HAP-1 (cell line): Measurements from ENCODE around the gene IL17RE.
"Not testable (repeated sequence)": the region's sequence is repeated elsewhere in the genome, so short reads cannot be mapped to it uniquely, and the experiment has no call there.

Experiments
- DNase-seq, 2 experiments: peaks; one replicate each; pipeline ENCODE4 v3.0.0-alpha.2; 2016 to 2020; ENCODE audit warnings: low spot score in 2 of 2
- H3K27me3 ChIP-seq: fragments of 250-450 bp; sonication (Bioruptor Pico); 2 replicates; pipeline ENCODE4 v1.5.1; 2020; ENCODE audit warnings: low read depth, mild to moderate bottlenecking, moderate library complexity
- H3K36me3 ChIP-seq: fragments of 250-450 bp; sonication (Bioruptor Pico); replicated peaks from 2 replicates; pipeline ENCODE4 v1.5.1; 2020; ENCODE audit warnings: mild to moderate bottlenecking
- H3K4me1 ChIP-seq: fragments of 250-450 bp; sonication (Bioruptor Pico); 2 replicates; pipeline ENCODE4 v1.5.1; 2020; ENCODE audit warnings: mild to moderate bottlenecking
- H3K4me3 ChIP-seq: fragments of 250-450 bp; sonication (Bioruptor Pico); 2 replicates; pipeline ENCODE4 v1.5.1; 2020; ENCODE audit warnings: mild to moderate bottlenecking, moderate library complexity
- H3K9me3 ChIP-seq: fragments of 250-450 bp; sonication (Bioruptor Pico); 2 replicates; pipeline ENCODE4 v1.5.1; 2020; ENCODE audit warnings: mild to moderate bottlenecking, moderate library complexity
- in situ Hi-C: fragments of 300-500 bp; cut with MboI; formaldehyde crosslinking; loops from 3 replicates; pipeline ENCODE4 v1.14.3; 2020; ENCODE audit warnings: low sequenced_read_pairs, inconsistent platforms, mixed read lengths

IL17RE gene

DNA sequence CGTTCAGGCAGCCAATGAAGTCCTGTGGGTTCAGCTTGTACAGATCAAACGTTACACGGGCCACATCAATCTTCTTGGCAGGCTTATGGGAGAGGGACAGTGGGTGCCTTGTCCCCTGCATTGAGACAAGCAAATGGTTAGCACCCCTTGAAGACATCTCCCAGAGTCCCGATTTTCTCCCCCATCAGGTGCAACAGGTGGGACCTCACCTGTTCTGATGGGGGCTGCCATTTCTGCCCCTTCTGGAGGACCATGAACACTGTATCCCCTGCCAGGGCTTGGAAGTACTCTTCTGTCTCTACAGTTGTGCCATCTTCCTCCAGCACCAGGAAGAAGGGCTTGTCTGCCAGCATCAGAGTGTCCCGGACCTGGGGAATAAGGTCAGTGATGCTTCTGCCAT, 32.7 kb upstream of the IL17RE start:
- no peak for DNase-seq
- Histone ChIP-seq H3K27me3 (no peaks in the 10 kb centered on the region), H3K36me3 (no peaks in the 10 kb centered on the region), H3K4me1 (no peaks in the 10 kb centered on the region), H3K4me3 (no peak overlapping the region), H3K9me3 (no peaks in the 10 kb centered on the region)
- in situ Hi-C loops, result no loop called here

DNA sequence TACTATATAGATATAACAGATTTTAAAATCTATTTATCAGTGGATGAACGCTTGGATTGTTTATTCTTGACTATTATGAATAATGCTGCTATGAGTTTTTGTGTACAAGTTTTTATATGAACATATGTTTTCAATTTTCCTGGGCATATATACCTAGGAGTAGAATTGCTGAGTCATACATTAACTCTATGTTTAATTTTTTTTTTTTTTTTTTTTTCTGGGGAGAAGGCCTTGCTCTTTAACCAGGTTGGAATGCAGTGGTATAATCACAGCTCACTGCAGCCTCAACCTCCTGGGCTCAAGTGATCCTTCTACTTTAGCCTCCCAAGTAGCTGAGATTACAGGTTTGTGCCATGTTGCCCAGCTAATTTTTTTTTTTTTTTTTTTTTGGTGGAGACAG, 31.7 kb upstream of the IL17RE start:
- DNase-seq, result no peak
- H3K4me3 ChIP-seq, result no peak overlapping the region
- in situ Hi-C loops, result no loop called here

DNA sequence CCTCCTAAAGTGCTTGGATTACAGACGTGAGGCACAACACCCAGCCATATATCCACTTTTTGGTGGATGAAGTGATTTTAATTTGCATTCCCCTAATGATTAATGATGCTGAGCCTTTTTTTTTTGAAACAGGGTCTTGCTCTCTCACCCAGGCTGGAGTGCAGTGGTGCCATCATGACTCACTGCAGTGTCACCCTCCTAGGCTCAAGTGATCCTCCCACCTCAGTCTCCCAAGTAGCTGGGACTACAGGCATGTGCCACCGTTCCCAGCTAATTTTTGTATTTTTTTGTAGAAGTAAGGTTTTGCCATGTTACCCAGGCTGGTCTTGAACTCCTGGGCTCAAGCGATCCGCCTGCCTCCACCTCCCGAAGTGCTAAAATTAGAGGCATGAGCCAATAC, 30.6 kb upstream of the IL17RE start:
- H3K9me3 ChIP-seq, H3K4me3 ChIP-seq, DNase-seq, H3K4me1 ChIP-seq, H3K27me3 ChIP-seq, H3K36me3 ChIP-seq, in situ Hi-C loops: not testable (repeated sequence)

More for the DNA sequence above, 31.7 kb upstream of the IL17RE start:
- Histone ChIP-seq H3K27me3 (no peaks in the 10 kb centered on the region), H3K4me1 (no peaks in the 10 kb centered on the region), H3K36me3 (no peaks in the 10 kb centered on the region), H3K9me3 (no peaks in the 10 kb centered on the region)

DNA sequence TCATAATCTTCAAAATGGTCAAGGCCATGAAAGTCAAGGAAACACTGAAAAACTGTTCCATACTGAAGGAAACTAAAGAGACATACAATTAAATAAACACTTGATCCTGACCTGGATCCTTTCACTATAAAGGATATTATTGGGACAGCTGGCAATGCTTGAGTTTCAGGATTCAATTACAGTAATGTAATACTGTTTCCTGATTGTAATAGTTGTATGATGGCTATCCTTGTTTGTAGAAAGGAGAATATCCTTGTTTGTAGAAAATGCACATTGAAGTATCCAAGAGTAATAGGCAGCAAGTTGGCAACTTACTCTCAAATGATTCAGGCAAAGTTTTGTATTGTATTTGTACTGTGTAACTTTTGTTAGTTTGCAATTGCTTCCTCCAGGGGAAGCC, 27.2 kb upstream of the IL17RE start:
- no peaks in the 10 kb centered on the region for H3K36me3 ChIP-seq
- H3K9me3 ChIP-seq, result no peaks in the 10 kb centered on the region
- no peak overlapping the region for H3K4me3 ChIP-seq
- in situ Hi-C loops, result no loop called here
- H3K4me1 ChIP-seq, result no peaks in the 10 kb centered on the region
- no peak for DNase-seq
- H3K27me3 ChIP-seq, result no peaks in the 10 kb centered on the region

DNA sequence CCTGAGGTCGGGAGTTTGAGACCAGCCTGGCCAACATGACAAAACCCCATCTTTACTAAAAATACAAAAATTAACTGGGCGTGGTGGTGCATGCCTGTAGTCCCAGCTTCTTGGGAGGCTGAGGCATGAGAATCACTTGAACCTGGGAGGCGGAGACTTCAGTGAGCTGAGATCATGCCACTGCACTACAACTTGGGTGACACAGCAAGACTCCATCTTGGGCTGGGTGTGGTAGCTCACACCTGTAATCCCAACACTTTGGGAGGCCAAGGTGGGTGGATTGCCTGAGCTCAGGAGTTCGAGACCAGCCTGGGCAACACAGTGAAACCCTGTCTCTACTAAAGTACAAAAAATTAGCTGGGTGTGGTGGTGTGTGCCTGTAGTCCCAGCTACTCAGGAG, 26.4 kb upstream of the IL17RE start:
- H3K9me3 ChIP-seq, H3K27me3 ChIP-seq, H3K4me3 ChIP-seq, in situ Hi-C loops, DNase-seq, H3K36me3 ChIP-seq, H3K4me1 ChIP-seq: not testable (repeated sequence)

DNA sequence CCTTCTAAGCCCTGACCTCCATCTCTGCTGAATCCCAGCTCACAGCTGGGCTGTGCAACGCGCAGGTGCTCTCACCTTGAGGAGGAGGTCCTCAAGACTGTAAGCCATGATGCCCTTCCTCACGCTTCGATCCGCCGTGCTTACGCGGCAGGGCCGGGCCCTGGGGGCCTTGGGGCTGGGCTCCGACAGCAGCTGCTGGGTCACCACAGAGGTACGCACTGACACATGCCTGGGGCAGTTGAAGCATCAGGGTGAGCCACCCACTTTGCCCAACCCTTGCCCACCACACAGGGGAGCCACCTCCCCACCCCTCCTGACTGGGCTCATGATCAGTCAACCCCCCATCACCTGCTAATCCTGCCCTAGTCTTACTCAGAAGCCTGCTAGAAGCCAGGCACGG, 25.7 kb upstream of the IL17RE start:
- Histone ChIP-seq H3K9me3 (no peaks in the 10 kb centered on the region), H3K4me3 (no peak overlapping the region), H3K27me3 (no peaks in the 10 kb centered on the region), H3K4me1 (no peaks in the 10 kb centered on the region), H3K36me3 (no peaks in the 10 kb centered on the region)
- in situ Hi-C loops, result no loop called here
- no peak for DNase-seq

DNA sequence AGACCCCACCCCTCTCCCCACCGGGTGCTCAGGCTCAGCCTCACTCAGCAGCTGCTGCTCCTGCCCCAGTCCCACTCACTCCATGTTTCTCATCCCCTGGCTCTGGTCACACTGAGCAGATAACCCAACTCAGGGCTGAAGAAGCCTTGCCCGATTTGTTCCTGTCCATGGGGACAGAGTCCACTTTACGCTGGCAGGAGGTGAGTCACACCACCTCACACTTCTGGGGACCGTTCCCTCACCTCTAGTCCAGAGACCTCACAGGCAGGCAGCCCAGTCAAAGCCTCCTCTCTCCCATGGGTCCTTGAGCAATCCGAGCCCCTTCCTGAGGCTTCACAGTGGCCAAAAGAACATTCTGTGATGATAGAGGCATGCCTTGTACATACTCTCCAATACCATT, 23.9 kb upstream of the IL17RE start:
- DNase-seq, result no peak
- H3K36me3 ChIP-seq, result no peaks in the 10 kb centered on the region
- in situ Hi-C loops, result no loop called here
- H3K9me3 ChIP-seq, result no peaks in the 10 kb centered on the region
- H3K4me3 ChIP-seq, result no peak overlapping the region
- no peaks in the 10 kb centered on the region for H3K4me1 ChIP-seq
- no peaks in the 10 kb centered on the region for H3K27me3 ChIP-seq

DNA sequence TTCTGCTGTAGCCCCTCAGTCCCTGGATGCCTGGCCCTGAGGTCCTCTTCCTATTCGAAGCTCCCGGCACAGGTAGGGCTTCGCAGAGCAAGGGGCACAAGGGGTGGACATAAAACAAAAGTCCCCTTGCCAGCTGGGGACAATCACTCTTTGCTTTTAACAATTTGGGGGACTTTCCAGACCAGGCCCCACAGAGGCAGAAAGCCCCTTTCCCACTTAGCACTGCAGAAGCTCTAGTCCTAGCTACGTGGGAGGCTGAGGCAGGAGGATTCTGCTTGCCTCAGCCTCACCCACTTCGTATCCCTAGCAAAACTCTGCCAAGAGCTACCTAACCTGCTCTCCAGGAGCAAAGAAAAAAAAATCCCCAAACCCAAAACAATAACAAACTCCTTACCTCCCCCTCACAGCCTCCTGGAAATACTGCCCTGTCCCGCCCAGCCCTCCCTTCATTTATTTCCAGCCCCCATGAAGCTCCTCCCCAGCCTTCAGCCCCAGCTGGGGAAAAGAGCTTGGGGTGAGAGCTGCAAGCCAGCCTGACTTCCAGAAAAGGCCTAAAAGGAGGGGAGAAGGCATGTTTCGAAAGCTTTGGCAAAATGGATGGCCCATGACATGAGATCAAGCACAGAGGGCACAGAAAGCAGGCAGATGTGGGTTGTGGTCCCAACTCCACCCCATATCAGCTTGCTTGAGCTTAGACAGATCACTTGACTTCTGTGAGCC, 22.7 kb upstream of the IL17RE start, which contains the start of gene CIDEC:
TSS of gene CIDEC (minus strand) at position 424 of the 720 bp plus-strand sequence. CDS start 1,767 bp downstream, outside the sequence.
- in situ Hi-C loops, result no loop called here
- no peaks in the 10 kb centered on the region for H3K36me3 ChIP-seq

DNA sequence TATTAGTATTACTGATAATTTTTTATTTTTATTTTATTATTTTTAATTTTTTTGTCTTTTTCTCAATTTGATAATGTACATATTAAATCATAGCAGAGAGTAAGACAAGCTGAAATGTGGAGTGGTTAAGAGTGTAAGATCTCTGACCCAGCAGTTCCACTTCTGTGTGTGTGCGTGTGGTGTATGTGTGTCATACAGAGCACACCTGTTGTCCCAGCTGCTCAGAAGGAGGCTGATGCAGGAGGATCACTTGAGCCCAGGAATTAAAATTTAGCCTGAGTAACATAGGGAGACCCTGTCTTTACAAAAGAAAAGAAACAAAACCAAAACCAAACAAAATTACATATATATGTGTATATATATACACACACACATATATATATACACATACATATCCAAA, 21.2 kb upstream of the IL17RE start:
- in situ Hi-C loops, result no loop called here
- Histone ChIP-seq H3K36me3 (no peaks in the 10 kb centered on the region), H3K4me1 (no peaks in the 10 kb centered on the region), H3K27me3 (no peaks in the 10 kb centered on the region), H3K9me3 (no peaks in the 10 kb centered on the region), H3K4me3 (no peak overlapping the region)
- no peak for DNase-seq

More for the DNA sequence above, 22.7 kb upstream of the IL17RE start, which contains the start of gene CIDEC:
- H3K9me3 ChIP-seq, result no peaks in the 10 kb centered on the region
- no peaks in the 10 kb centered on the region for H3K4me1 ChIP-seq
- H3K27me3 ChIP-seq, result no peaks in the 10 kb centered on the region
- DNase-seq, result no peak
- no peak within 1 kb of the TSS for H3K4me3 ChIP-seq

DNA sequence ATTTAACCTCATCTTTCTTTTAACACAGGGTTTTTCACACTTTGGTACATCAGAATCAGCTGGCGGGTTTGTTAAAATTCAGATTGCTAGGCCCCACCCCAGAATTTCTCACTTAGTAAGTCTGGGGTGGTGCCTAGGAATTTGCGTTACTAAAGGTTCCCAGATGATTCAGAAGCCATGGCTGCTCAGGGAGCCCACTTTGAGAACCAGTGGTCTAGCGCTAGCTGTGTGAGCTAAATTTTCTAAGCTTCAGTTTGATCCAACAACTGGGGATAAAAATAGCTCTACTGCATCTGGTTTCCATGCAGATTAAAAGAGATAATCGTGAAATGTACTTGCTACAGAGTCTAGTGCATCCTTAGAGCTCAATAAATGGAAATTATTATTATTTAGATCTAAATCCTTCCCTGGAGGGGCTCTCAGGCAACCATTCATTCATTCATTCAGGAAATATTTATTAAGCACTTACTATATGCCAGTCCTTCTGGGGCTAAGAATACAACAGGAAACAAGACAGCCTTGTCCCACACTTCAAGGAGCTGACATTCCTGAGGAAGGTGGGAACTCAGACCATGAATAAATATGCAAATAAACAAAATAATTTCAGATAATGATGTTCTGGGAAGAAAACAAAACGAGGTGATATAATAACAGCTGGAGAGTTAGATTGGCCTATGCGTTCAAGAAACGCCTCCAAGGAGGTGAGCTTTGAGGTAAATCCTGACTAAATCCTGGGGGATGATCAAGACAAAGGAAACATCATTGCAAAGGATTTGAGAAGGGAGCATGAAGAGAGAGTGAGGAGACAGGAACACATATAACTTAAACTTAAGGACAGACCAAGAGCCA, 18.7 kb upstream of the IL17RE start:
- Histone ChIP-seq H3K4me3 (no peak overlapping the region), H3K9me3 (no peaks in the 10 kb centered on the region), H3K4me1 (no peaks in the 10 kb centered on the region), H3K27me3 (no peaks in the 10 kb centered on the region), H3K36me3 (no peaks in the 10 kb centered on the region)
- in situ Hi-C loops, result no loop called here
- no peak for DNase-seq

DNA sequence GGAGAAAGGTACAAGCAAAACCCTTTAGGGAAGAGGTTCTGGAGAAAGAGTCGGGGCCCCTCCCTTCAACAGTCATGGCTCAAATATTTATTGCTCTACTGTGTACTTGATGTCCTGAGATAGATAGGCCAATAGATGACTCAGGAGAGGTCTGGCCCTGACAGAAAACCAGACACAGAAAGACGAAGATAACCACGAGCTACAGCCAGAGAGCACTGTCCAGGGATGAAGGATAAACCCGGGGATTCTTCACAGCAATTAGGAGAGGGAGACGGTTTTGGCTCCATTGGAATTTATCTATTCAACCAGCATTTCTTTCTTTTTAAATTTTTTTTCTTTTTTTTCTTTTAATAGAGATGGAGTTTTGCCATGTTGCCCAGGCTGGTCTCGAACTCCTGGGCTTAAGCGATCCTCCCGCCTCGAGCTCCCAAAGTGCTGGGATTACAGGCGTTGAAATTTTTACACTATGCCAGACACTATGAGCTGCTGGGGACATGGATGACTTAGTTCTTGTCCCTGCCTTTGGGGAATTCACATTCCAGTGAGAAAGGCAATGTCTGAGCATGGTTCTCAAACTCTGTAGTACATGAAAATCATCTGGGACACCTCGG, 18.0 kb upstream of the IL17RE start:
- no peaks in the 10 kb centered on the region for H3K27me3 ChIP-seq
- H3K4me1 ChIP-seq, result no peaks in the 10 kb centered on the region
- H3K4me3 ChIP-seq, result no peak overlapping the region
- DNase-seq, result no peak
- in situ Hi-C loops, result no loop called here
- H3K9me3 ChIP-seq, result no peaks in the 10 kb centered on the region
- no peaks in the 10 kb centered on the region for H3K36me3 ChIP-seq

DNA sequence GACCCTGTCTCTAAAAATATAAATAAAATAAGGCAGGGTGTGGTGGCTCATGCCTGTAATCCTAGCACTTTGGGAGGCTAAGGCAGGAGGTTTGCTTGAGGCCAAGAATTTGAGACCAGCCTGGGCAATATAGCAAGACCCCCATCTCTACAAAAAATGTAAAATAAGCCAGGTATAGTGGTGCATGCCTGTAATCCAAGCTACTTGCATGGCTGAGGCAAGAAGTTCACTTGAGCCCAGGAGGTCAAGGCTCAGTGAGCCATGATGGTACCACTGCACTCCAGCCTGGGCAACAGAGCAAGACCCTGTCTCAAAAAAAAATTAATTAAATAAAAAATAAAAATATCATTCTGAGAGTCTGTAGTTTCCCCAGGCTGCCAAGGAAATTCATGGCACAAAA, 16.3 kb upstream of the IL17RE start:
- Histone ChIP-seq H3K36me3 (no peaks in the 10 kb centered on the region), H3K27me3 (no peaks in the 10 kb centered on the region), H3K9me3 (no peaks in the 10 kb centered on the region), H3K4me1 (peaks cover 2% of the 10 kb centered on the region; the same call in 1 of the 2 replicates), H3K4me3 (no peak overlapping the region)
- in situ Hi-C loops, result no loop called here
- DNase-seq, result no peak

DNA sequence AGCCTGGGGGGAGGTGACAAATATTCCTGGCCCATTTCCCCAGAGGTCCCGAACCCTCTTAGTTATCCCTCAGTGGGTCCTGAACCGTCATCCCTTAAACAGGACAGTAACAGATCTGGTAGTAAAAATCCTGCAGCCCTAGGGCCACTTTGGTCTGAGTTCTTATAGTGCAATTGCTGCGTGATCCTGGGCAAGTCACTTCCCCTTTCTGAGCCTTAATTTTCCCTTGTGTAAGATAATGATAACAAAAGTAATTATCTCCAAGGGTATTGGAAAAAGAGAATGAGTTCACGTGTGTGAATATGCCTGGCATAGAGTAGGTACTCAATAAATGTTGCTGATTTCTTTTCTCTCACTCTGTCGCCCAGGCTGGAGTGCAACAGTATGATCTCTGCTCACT, 15.2 kb upstream of the IL17RE start:
- Histone ChIP-seq H3K4me3 (no peak overlapping the region), H3K9me3 (no peaks in the 10 kb centered on the region), H3K4me1 (peaks cover 6% of the 10 kb centered on the region), H3K27me3 (no peaks in the 10 kb centered on the region), H3K36me3 (peaks cover 7% of the 10 kb centered on the region)
- in situ Hi-C loops, result no loop called here
- no peak for DNase-seq

DNA sequence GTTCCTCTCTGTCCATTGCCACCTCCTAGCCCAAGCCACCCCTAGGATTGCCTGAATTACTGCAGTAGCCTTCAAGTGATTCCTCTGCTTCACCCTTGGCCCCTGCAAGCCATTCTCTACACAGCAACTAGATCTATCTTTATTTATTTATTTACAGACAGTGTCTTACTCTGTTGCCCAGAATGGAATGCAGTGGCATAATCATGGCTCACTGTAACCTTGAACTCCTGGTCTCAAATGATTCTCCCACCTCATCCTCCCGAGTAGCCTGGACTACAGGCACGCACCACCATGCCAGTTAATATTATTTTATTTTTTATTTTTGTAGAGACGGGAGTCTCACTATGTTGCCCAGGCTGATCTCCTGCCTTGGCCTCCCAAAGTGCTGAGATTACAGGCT, 14.1 kb upstream of the IL17RE start:
- Histone ChIP-seq H3K36me3 (peaks cover 17% of the 10 kb centered on the region), H3K4me1 (peaks cover 6% of the 10 kb centered on the region), H3K27me3 (no peaks in the 10 kb centered on the region), H3K9me3 (no peaks in the 10 kb centered on the region), H3K4me3 (no peak overlapping the region)
- in situ Hi-C loops, result no loop called here
- no peak for DNase-seq
